Measurements from ENCODE around the gene ALDH18A1. TPM values are rescaled to one million over a fixed set of nuclear protein-coding genes. Genes with fewer than 3 reads are reported as not detected.

ALDH18A1 gene
- total RNA-seq, 4 donors from 2014 or later, result 66.6 to 134 (median 96.5) TPM

DNA sequence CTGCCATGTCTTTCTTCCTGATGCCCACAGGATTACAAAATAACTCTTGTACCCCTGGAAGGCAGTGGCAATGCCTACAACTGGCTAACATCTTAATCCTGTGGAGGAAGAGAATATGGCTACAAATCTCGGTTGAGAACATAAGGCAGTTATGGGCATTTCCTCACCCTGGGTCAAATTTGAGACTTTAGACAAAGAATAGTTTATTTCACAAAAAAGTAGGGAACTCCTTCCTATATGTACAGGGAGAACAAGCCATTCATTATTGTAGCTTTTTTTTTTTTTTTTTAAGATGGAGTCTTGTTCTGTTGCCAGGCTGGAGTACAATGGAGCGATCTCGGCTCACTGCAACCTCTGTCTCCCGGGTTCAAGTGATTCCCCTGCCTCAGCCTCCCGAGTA is 2.6 kb downstream of the ALDH18A1 start:
- Histone ChIP-seq H3K4me3 (replicated peaks in 1 of 3) (no peak overlapping the region), H3K9me3 (no peaks in the 10 kb centered on the region), H3K4me1 (peaks cover 12 to 14% of the 10 kb centered on the region in 2 donors), H3K27me3 (no peaks in the 10 kb centered on the region), H3K27ac (no peak overlapping the region), H3K36me3 (peaks cover 12 to 15% of the 10 kb centered on the region in 2 donors)
- no peak for DNase-seq
- WGBS, 2 donors, result 94 to 95% methylated on average over 5 of the region's 5 CpGs
- no peak for TF ChIP-seq POLR2A (IDR thresholded peaks at IDR 0.05)
- TF ChIP-seq, protein P1, sequence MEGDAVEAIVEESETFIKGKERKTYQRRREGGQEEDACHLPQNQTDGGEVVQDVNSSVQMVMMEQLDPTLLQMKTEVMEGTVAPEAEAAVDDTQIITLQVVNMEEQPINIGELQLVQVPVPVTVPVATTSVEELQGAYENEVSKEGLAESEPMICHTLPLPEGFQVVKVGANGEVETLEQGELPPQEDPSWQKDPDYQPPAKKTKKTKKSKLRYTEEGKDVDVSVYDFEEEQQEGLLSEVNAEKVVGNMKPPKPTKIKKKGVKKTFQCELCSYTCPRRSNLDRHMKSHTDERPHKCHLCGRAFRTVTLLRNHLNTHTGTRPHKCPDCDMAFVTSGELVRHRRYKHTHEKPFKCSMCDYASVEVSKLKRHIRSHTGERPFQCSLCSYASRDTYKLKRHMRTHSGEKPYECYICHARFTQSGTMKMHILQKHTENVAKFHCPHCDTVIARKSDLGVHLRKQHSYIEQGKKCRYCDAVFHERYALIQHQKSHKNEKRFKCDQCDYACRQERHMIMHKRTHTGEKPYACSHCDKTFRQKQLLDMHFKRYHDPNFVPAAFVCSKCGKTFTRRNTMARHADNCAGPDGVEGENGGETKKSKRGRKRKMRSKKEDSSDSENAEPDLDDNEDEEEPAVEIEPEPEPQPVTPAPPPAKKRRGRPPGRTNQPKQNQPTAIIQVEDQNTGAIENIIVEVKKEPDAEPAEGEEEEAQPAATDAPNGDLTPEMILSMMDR (IDR thresholded peaks at IDR 0.05), result no peak
- intact Hi-C loops (cut with DNase I), result no loop called here

DNA sequence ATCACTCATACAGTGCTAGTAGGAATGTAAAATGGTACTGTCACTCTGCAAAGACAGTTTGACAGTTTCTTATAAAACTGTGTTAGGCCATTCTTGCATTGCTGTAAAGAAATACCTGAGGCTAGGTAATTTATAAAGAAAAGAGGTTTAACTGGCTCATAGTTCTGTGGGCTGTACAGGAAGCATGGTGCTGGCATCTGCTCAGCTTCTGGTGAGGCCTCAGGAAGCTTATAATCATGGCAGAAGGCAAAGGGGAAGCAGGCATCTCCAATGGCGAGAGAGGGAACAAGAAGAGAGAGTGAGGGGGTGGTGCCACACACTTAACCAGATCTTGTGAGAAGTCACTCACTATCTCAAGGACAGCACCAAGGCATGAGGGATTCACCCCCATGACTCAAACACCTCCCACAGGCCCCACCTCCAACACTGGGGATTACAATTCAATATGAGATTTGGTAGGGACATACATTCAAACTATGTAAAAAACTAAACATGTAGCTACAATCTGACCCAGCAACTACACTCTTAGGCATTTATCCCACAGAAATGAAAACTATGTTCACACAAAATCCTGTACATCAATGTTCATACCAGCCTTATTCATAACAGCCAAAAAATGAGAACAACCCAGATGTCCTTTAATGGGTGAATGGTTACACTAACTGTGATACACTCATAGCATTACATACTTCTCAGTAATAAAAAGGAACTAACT is 5.0 kb downstream of the ALDH18A1 start:
- H3K4me3 ChIP-seq (replicated peaks in 1 of 3), result no peak overlapping the region
- DNase-seq, result no peak
- peaks cover 16 to 22% of the 10 kb centered on the region in 2 donors for H3K36me3 ChIP-seq
- 94 to 96% methylated on average over 1 of the region's 1 CpG for WGBS, 2 donors
- H3K9me3 ChIP-seq, result no peaks in the 10 kb centered on the region
- no peak overlapping the region for H3K27ac ChIP-seq
- peaks cover 8% of the 10 kb centered on the region in 2 donors for H3K4me1 ChIP-seq
- H3K27me3 ChIP-seq, result no peaks in the 10 kb centered on the region
- intact Hi-C loops (cut with DNase I), result no loop called here
- TF ChIP-seq, protein P1 (IDR thresholded peaks at IDR 0.05), result no peak
- no peak for TF ChIP-seq POLR2A (IDR thresholded peaks at IDR 0.05)

DNA sequence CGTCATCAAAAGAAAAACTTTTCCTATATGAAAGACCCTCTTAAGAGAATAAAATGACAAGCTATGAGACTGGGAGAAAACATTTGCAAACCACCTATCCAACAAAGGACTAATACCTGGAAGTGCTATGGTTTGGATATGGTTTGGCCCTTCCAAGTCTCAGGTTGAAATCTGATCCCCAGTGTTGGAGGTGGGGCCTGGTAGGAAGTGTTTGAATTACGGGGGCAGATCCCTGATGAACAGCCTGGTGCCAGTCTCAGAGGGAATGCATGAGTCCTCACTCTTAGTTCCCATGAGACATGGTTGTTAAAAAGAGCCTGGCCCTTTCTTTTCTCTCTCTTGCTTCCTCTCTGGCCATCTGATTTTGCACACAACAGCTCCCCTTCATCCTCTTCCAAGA is 6.3 kb downstream of the ALDH18A1 start:
- 75 to 77% methylated on average over 2 of the region's 2 CpGs for WGBS, 2 donors
- intact Hi-C loops (cut with DNase I), result no loop called here
- no peaks in the 10 kb centered on the region for H3K27me3 ChIP-seq
- DNase-seq, result no peak
- H3K36me3 ChIP-seq, result peaks cover 20 to 22% of the 10 kb centered on the region in 2 donors
- H3K4me1 ChIP-seq, result peaks cover 2 to 7% of the 10 kb centered on the region in 2 donors
- H3K9me3 ChIP-seq, result no peaks in the 10 kb centered on the region
- TF ChIP-seq POLR2A (IDR thresholded peaks at IDR 0.05), result no peak
- TF ChIP-seq, protein P1 (IDR thresholded peaks at IDR 0.05), result no peak
- no peak overlapping the region for H3K27ac ChIP-seq
- no peak overlapping the region for H3K4me3 ChIP-seq (replicated peaks in 1 of 3)

DNA sequence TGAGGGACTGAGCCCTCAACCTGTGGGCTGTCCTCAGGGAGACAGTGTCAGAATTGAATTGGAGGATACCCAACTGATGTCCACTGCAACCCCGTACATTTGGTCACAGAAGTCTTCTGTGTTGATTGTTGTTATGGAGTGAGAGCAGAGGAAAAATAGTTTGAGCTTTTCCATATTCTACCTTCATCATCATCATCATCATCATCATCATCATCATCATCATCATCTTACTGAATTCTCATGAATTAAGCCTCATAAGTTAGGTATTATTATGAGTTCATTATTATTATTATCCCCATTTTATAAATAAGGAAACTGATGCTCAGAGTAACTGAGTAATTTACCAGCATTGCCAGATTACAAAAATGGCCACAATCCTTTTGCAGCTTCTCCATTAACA is 8.4 kb downstream of the ALDH18A1 start:
- no peaks in the 10 kb centered on the region for H3K9me3 ChIP-seq
- H3K36me3 ChIP-seq, result peaks cover 21 to 22% of the 10 kb centered on the region in 2 donors
- no peaks in the 10 kb centered on the region for H3K4me1 ChIP-seq
- H3K27ac ChIP-seq, result no peak overlapping the region
- DNase-seq, result no peak
- no peak overlapping the region for H3K4me3 ChIP-seq (replicated peaks in 1 of 3)
- TF ChIP-seq, protein P1 (IDR thresholded peaks at IDR 0.05), result no peak
- TF ChIP-seq POLR2A (IDR thresholded peaks at IDR 0.05), result no peak
- no peaks in the 10 kb centered on the region for H3K27me3 ChIP-seq
- 95 to 100% methylated on average over 1 of the region's 1 CpG for WGBS, 2 donors
- intact Hi-C loops (cut with DNase I), result no loop called here

DNA sequence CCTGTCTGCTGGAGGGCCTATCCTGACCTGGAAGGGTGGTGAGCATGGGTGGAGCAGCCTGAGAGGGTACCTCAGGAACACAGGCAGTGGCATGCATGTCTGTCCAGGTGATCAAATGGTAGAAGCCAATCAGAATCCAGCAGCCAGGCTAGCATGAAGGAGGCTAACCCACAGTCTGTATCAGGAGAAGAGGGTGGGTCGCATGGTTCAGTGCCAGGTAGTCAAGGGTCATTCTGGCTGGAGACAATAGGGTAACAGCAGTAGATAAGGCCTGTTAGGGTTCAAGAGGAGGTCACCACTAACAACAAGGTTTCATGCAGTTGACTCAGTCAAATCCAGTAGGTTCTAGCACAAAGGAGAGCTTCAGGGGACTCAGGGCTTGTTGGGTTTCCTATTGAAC is 10.4 kb downstream of the ALDH18A1 start:
- intact Hi-C loops (cut with DNase I), result no loop called here
- TF ChIP-seq, protein P1 (IDR thresholded peaks at IDR 0.05), result no peak
- TF ChIP-seq POLR2A (IDR thresholded peaks at IDR 0.05), result no peak
- Histone ChIP-seq H3K36me3 (peaks cover 25 to 31% of the 10 kb centered on the region in 2 donors), H3K27me3 (no peaks in the 10 kb centered on the region), H3K4me1 (no peaks in the 10 kb centered on the region), H3K4me3 (replicated peaks in 1 of 3) (no peak overlapping the region), H3K9me3 (no peaks in the 10 kb centered on the region), H3K27ac (no peak overlapping the region)
- DNase-seq, result no peak
- WGBS, 2 donors, result 88 to 100% methylated on average over 1 of the region's 1 CpG

Data from thyroid gland (tissue), 4 donors.